ELR (cell line): ENCODE measurements around the gene SLC2A13.

ENCODE experiments used
- DNase-seq: peaks from one replicate; pipeline ENCODE4 v3.0.0-alpha.2; 2015; ENCODE audit warnings: low read depth

Gene SLC2A13

GRCh38 chr12:39990122-39991101, 115.5 kb downstream of the SLC2A13 start:
- peak; percentile 42 for DNase-seq

GRCh38 chr12:39989501-39989900, 116.4 kb downstream of the SLC2A13 start:
- no peak for DNase-seq

- no peak for DNase-seq
These were observed 117.3 kb downstream of the SLC2A13 start for GRCh38 chr12:39988574-39988973.

- no peak for DNase-seq
These were observed 119.2 kb downstream of the SLC2A13 start for GRCh38 chr12:39986674-39987073.

GRCh38 chr12:39984670-39985069, 121.2 kb downstream of the SLC2A13 start:
- DNase-seq, result no peak

- DNase-seq, result no peak
These were observed 130.4 kb downstream of the SLC2A13 start for GRCh38 chr12:39975374-39975918.

- DNase-seq, result no peak
These were observed 133.8 kb downstream of the SLC2A13 start for GRCh38 chr12:39972119-39972518.

GRCh38 chr12:39971348-39971747, 134.5 kb downstream of the SLC2A13 start:
- DNase-seq, result no peak

- DNase-seq, result no peak
These were observed 139.2 kb downstream of the SLC2A13 start for GRCh38 chr12:39966721-39967120.

- no peak for DNase-seq
These were observed 139.6 kb downstream of the SLC2A13 start for GRCh38 chr12:39966256-39966655.

GRCh38 chr12:39959467-39959866, 146.4 kb downstream of the SLC2A13 start:
- DNase-seq, result no peak

- DNase-seq, result no peak
These were observed 146.8 kb downstream of the SLC2A13 start for GRCh38 chr12:39959031-39959430.

- DNase-seq, result no peak
These were observed 147.5 kb downstream of the SLC2A13 start for GRCh38 chr12:39958377-39958776.

- DNase-seq, result no peak
These were observed 149.2 kb downstream of the SLC2A13 start for GRCh38 chr12:39956725-39957124.

- DNase-seq, result no peak
These were observed 159.3 kb downstream of the SLC2A13 start for GRCh38 chr12:39946361-39947280.

GRCh38 chr12:39937119-39937518, 168.8 kb downstream of the SLC2A13 start:
- DNase-seq, result no peak

- no peak for DNase-seq
These were observed 170.0 kb downstream of the SLC2A13 start for GRCh38 chr12:39935839-39936238.

GRCh38 chr12:39935275-39935674, 170.6 kb downstream of the SLC2A13 start:
- peak; percentile 17 for DNase-seq

- no peak for DNase-seq
These were observed 174.0 kb downstream of the SLC2A13 start for GRCh38 chr12:39931857-39932256.

GRCh38 chr12:39931231-39931630, 174.7 kb downstream of the SLC2A13 start:
- DNase-seq, result no peak

GRCh38 chr12:39930101-39930500, 175.8 kb downstream of the SLC2A13 start:
- no peak for DNase-seq

GRCh38 chr12:39928181-39928899, 177.5 kb downstream of the SLC2A13 start:
- DNase-seq, result no peak
